ENCODE data around the gene MAML2.

The MAML2 gene

GRCh38 chr11:96155627-96156378, 187.2 kb downstream of the MAML2 start:
- peak; percentile 83 for DNase-seq (ENCODE audit: low spot score)

- peak; percentile 61 for DNase-seq (ENCODE audit: low spot score)
Observed at GRCh38 chr11:96154802-96155520, 188.0 kb downstream of the MAML2 start.

GRCh38 chr11:96152623-96153022, 190.4 kb downstream of the MAML2 start:
- no peak for DNase-seq (ENCODE audit: low spot score)

GRCh38 chr11:96151501-96151900, 191.5 kb downstream of the MAML2 start:
- DNase-seq (ENCODE audit: low spot score) = no peak

- DNase-seq (ENCODE audit: low spot score) = no peak
Observed at GRCh38 chr11:96150609-96151008, 192.4 kb downstream of the MAML2 start.

GRCh38 chr11:96149743-96150555, 193.0 kb downstream of the MAML2 start:
- peak; percentile 70 for DNase-seq (ENCODE audit: low spot score)

- DNase-seq (ENCODE audit: low spot score) = no peak
Observed at GRCh38 chr11:96147906-96148486, 195.0 kb downstream of the MAML2 start.

GRCh38 chr11:96147186-96147585, 195.8 kb downstream of the MAML2 start:
- DNase-seq (ENCODE audit: low spot score) = no peak

- no peak for DNase-seq (ENCODE audit: low spot score)
Observed at GRCh38 chr11:96146765-96147164, 196.2 kb downstream of the MAML2 start.

- DNase-seq (ENCODE audit: low spot score) = no peak
Observed at GRCh38 chr11:96145163-96145585, 197.8 kb downstream of the MAML2 start.

GRCh38 chr11:96144553-96144952, 198.4 kb downstream of the MAML2 start:
- no peak for DNase-seq (ENCODE audit: low spot score)

- no peak for DNase-seq (ENCODE audit: low spot score)
Observed at GRCh38 chr11:96143041-96143521, 199.9 kb downstream of the MAML2 start.

- DNase-seq (ENCODE audit: low spot score) = no peak
Observed at GRCh38 chr11:96141626-96142025, 201.4 kb downstream of the MAML2 start.

GRCh38 chr11:96139691-96140090, 203.3 kb downstream of the MAML2 start:
- DNase-seq (ENCODE audit: low spot score) = no peak

GRCh38 chr11:96137373-96137772, 205.6 kb downstream of the MAML2 start:
- DNase-seq (ENCODE audit: low spot score) = no peak

- no peak for DNase-seq (ENCODE audit: low spot score)
Observed at GRCh38 chr11:96136613-96137298, 206.2 kb downstream of the MAML2 start.

GRCh38 chr11:96134602-96135001, 208.4 kb downstream of the MAML2 start:
- peak; percentile 11 for DNase-seq (ENCODE audit: low spot score)

GRCh38 chr11:96132437-96132836, 210.6 kb downstream of the MAML2 start:
- no peak for DNase-seq (ENCODE audit: low spot score)

GRCh38 chr11:96130061-96130620, 212.9 kb downstream of the MAML2 start:
- no peak for DNase-seq (ENCODE audit: low spot score)

GRCh38 chr11:96127596-96127959, 215.4 kb downstream of the MAML2 start:
- DNase-seq (ENCODE audit: low spot score) = no peak

- DNase-seq (ENCODE audit: low spot score) = no peak
Observed at GRCh38 chr11:96126917-96127595, 215.9 kb downstream of the MAML2 start.
